A549 (cell line): ENCODE measurements around the gene DHRS3. TPM values are rescaled to one million over a fixed set of nuclear protein-coding genes. Genes with fewer than 3 reads are reported as not detected.

Experiments used
- BHLHE40 ChIP-seq: IDR thresholded peaks from 2 replicates; pipeline ENCODE4 v1.6.1; 2012; ENCODE audit warnings: low read depth, low read length, inconsistent platforms
- CBX8 ChIP-seq: fragments of 200-600 bp; sonication (generic); IDR thresholded peaks from 2 replicates; pipeline ENCODE4 v1.6.1; 2016
- CEBPB ChIP-seq, 2 experiments: fragments of >200 bp in 1 of 2; sonication (Bioruptor Twin) in 1 of 2; formaldehyde crosslinking in 1 of 2; IDR thresholded peaks; 2 replicates each; pipeline ENCODE4 v1.6.1; 2012 to 2016
- CHD2 ChIP-seq: fragments of 150-350 bp; IDR thresholded peaks from 2 replicates; pipeline ENCODE4 v1.6.1; 2014; ENCODE audit warnings: low read length; ENCODE audit not compliant: partially characterized antibody
- CHD4 ChIP-seq: fragments of 200-600 bp; sonication (generic); IDR thresholded peaks from 2 replicates; pipeline ENCODE4 v1.6.1; 2016; ENCODE audit warnings: antibody characterized with exemption, mild to moderate bottlenecking, borderline replicate concordance
- EHMT2 ChIP-seq: fragments of 200-600 bp; sonication (generic); IDR thresholded peaks from 2 replicates; pipeline ENCODE4 v1.6.1; 2016; ENCODE audit warnings: antibody characterized with exemption, low read depth, mild to moderate bottlenecking, moderate library complexity
- ESRRA ChIP-seq: fragments of 150-350 bp; IDR thresholded peaks from 2 replicates; pipeline ENCODE4 v1.6.1; 2014; ENCODE audit warnings: mild to moderate bottlenecking, low read length, borderline replicate concordance
- FOSL2 ChIP-seq, 2 experiments: fragments of 450-650 bp in 1 of 2; fragments of >200 bp in 1 of 2; sonication (Bioruptor Twin) in 1 of 2; formaldehyde crosslinking; IDR thresholded peaks; 2 replicates each; pipeline versions ENCODE4 v1.5.0 to v1.6.1; 2016 to 2020; ENCODE audit warnings: mild to moderate bottlenecking in 1 of 2, moderate library complexity in 1 of 2
- FOXS1 ChIP-seq: fragments of 250-450 bp; sonication (Bioruptor Pico); IDR thresholded peaks from 2 replicates; pipeline ENCODE4 v1.5.0; 2020; ENCODE audit warnings: mild to moderate bottlenecking, moderate library complexity
- HDAC2 ChIP-seq: fragments of 200-600 bp; sonication (generic); IDR thresholded peaks from 2 replicates; pipeline ENCODE4 v1.6.1; 2016
- HOXA7 ChIP-seq: fragments of 250-450 bp; sonication (Bioruptor Pico); IDR thresholded peaks from 2 replicates; pipeline ENCODE4 v1.5.0; 2020; ENCODE audit warnings: mild to moderate bottlenecking, moderate library complexity
- HOXB13 ChIP-seq: fragments of 250-450 bp; sonication (Bioruptor Pico); IDR thresholded peaks from 2 replicates; pipeline ENCODE4 v1.5.0; 2020; ENCODE audit warnings: low read depth, mild to moderate bottlenecking, moderate library complexity
- KDM5A ChIP-seq: fragments of 200-600 bp; sonication (generic); IDR thresholded peaks from 2 replicates; pipeline ENCODE4 v1.6.1; 2016; ENCODE audit warnings: antibody characterized with exemption, mild to moderate bottlenecking
- MAX ChIP-seq: IDR thresholded peaks from 2 replicates; pipeline ENCODE4 v1.6.1; 2012
- MYC ChIP-seq: IDR thresholded peaks from 2 replicates; pipeline ENCODE4 v1.6.1; 2012; ENCODE audit warnings: mild to moderate bottlenecking, inconsistent platforms, low read length, improper control_type of control experiment, borderline replicate concordance
- NFE2L2 ChIP-seq: fragments of 150-350 bp; conservative IDR thresholded peaks from 2 replicates; pipeline ENCODE4 v1.6.1; 2014; ENCODE audit warnings: low read length
- PBX3 ChIP-seq: IDR thresholded peaks from 2 replicates; pipeline ENCODE4 v1.6.1; 2012
- PHF8 ChIP-seq: fragments of 200-600 bp; sonication (generic); IDR thresholded peaks from 2 replicates; pipeline ENCODE4 v1.6.1; 2016; ENCODE audit warnings: low read depth, mild to moderate bottlenecking, antibody characterized with exemption, moderate library complexity, borderline replicate concordance
- POLR2A ChIP-seq: IDR thresholded peaks from 2 replicates; pipeline ENCODE4 v1.6.1; 2012; ENCODE audit warnings: mild to moderate bottlenecking, low read length
- RAD21 ChIP-seq, 2 experiments: fragments of >200 bp in 1 of 2; sonication (Bioruptor Twin) in 1 of 2; formaldehyde crosslinking in 1 of 2; IDR thresholded peaks in 1 of 2; conservative IDR thresholded peaks in 1 of 2; 2 replicates in 1 of 2; 3 replicates in 1 of 2; pipeline ENCODE4 v1.6.1; 2012 to 2018; ENCODE audit warnings: inconsistent platforms in 1 of 2
- RARB ChIP-seq: fragments of 250-450 bp; sonication (Bioruptor Pico); IDR thresholded peaks from 2 replicates; pipeline ENCODE4 v1.8.0; 2021; ENCODE audit warnings: mild to moderate bottlenecking, moderate library complexity
- RCOR1 ChIP-seq: fragments of 150-350 bp; IDR thresholded peaks from 2 replicates; pipeline ENCODE4 v1.6.1; 2014; ENCODE audit warnings: antibody characterized with exemption, low read length, low read depth
- REST ChIP-seq: fragments of 200-600 bp; sonication (generic); IDR thresholded peaks from 2 replicates; pipeline ENCODE4 v1.6.1; 2016; ENCODE audit warnings: antibody characterized with exemption, mild to moderate bottlenecking, moderate library complexity
- RNF2 ChIP-seq: fragments of 200-600 bp; sonication (generic); IDR thresholded peaks from 2 replicates; pipeline ENCODE4 v1.6.1; 2016; ENCODE audit warnings: low read depth, mild to moderate bottlenecking, antibody characterized with exemption, moderate library complexity, borderline replicate concordance
- SMC3 ChIP-seq: fragments of >200 bp; sonication (Bioruptor Twin); formaldehyde crosslinking; IDR thresholded peaks from 3 replicates; pipeline ENCODE4 v1.6.1; 2018; ENCODE audit warnings: inconsistent platforms
- SREBF2 ChIP-seq: fragments of 450-650 bp; IDR thresholded peaks from 2 replicates; pipeline ENCODE4 v1.6.1; 2014; ENCODE audit warnings: mild to moderate bottlenecking, moderate library complexity
- ZC3H11A ChIP-seq: fragments of 450-650 bp; IDR thresholded peaks from 2 replicates; pipeline ENCODE4 v1.6.1; 2014; ENCODE audit warnings: antibody characterized with exemption, mild to moderate bottlenecking
- ZNF302 ChIP-seq: fragments of 250-450 bp; sonication (Bioruptor Pico); IDR thresholded peaks from 2 replicates; pipeline ENCODE4 v1.9.0; 2021; ENCODE audit warnings: inconsistent platforms, mild to moderate bottlenecking, moderate library complexity
- polyA plus RNA-seq, 4 experiments: library from polyadenylated mRNA; depleted of rRNA in 3 of 4; stranded (reverse); fragments of >200 nt; fragmentation: RNase III in 1 of 4; extraction: RNeasy Plus Mini Kit Qiagen cat#74134 plus additional on column Dnase treatment in 1 of 4; gene quantifications; 2 replicates in 3 of 4; 3 replicates in 1 of 4; pipeline ENCODE4 v1.2.3, GENCODE V29; 2011 to 2017
- TF ChIP-seq, protein P1 (sequence below): fragments of >200 bp; sonication (Bioruptor Twin); formaldehyde crosslinking; IDR thresholded peaks from 3 replicates; pipeline ENCODE4 v1.5.1; 2016

DHRS3 gene
- polyA plus RNA-seq, 2 of the 4 experiments (the other 2 are of a cell fraction): 62.7 to 79.7 TPM

- TF ChIP-seq KDM5A: no peak
- no peak for TF ChIP-seq HOXA7 (CRISPR knock-in tag)
- no peak; the same call in none of the 2 replicates for TF ChIP-seq PBX3
- TF ChIP-seq RAD21 (conservative IDR thresholded peaks at IDR 0.05 in 1 of 2, IDR thresholded peaks at IDR 0.05 in 1 of 2): peak in 1 of 2 experiments; percentile 36; a peak in 3 of 5 replicates
- peak; percentile 62 for TF ChIP-seq FOSL2 (IDR thresholded peaks at IDR 0.05)
- TF ChIP-seq FOSL2 (CRISPR knock-in tag; IDR thresholded peaks at IDR 0.05): peak; percentile 93
- no peak for TF ChIP-seq CBX8
- no peak for TF ChIP-seq NFE2L2
- TF ChIP-seq POLR2A: no peak
- no peak for TF ChIP-seq RCOR1
- TF ChIP-seq CHD2: no peak
- TF ChIP-seq CEBPB (IDR thresholded peaks at IDR 0.05): 0 out of 4 replicates have a peak, but pooled peaks of 1 of the 2 experiments have one; percentile 34
- TF ChIP-seq REST: no peak
- TF ChIP-seq RARB (CRISPR knock-in tag): peak; percentile 79; the same call in 1 of the 2 replicates
- no peak for TF ChIP-seq ESRRA
- TF ChIP-seq RNF2: no peak
- peak; percentile 80 for TF ChIP-seq MAX
- no peak for TF ChIP-seq EHMT2
- TF ChIP-seq BHLHE40: peak; percentile 85
- peak; percentile 19; the same call in 1 of the 2 replicates for TF ChIP-seq MYC
- TF ChIP-seq SREBF2: no peak
- no peak for TF ChIP-seq HDAC2
- TF ChIP-seq, protein P1, sequence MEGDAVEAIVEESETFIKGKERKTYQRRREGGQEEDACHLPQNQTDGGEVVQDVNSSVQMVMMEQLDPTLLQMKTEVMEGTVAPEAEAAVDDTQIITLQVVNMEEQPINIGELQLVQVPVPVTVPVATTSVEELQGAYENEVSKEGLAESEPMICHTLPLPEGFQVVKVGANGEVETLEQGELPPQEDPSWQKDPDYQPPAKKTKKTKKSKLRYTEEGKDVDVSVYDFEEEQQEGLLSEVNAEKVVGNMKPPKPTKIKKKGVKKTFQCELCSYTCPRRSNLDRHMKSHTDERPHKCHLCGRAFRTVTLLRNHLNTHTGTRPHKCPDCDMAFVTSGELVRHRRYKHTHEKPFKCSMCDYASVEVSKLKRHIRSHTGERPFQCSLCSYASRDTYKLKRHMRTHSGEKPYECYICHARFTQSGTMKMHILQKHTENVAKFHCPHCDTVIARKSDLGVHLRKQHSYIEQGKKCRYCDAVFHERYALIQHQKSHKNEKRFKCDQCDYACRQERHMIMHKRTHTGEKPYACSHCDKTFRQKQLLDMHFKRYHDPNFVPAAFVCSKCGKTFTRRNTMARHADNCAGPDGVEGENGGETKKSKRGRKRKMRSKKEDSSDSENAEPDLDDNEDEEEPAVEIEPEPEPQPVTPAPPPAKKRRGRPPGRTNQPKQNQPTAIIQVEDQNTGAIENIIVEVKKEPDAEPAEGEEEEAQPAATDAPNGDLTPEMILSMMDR: no peak
- TF ChIP-seq HOXB13 (CRISPR knock-in tag): no peak; the same call in 1 of the 2 replicates
- no peak for TF ChIP-seq ZC3H11A
- TF ChIP-seq PHF8: no peak
- 0 out of 2 replicates have a peak, but pooled peaks have one; percentile 16 for TF ChIP-seq ZNF302
- TF ChIP-seq CHD4: no peak
- peak; percentile 33 for TF ChIP-seq SMC3
- 0 out of 2 replicates have a peak, but pooled peaks have one; percentile 25 for TF ChIP-seq FOXS1 (CRISPR knock-in tag)
Observed at GRCh38 chr1:12549460-12550349, 68.3 kb downstream of the DHRS3 start (continued).
